ENCODE measurements around the gene RASSF1. TPM values are rescaled to one million over a fixed set of nuclear protein-coding genes. Genes with fewer than 3 reads are reported as not detected.
"Not testable (repeated sequence)": the region's sequence is repeated elsewhere in the genome, so short reads cannot be mapped to it uniquely, and the experiment has no call there.

Gene RASSF1
- polyA plus RNA-seq, 4 donors: 16.7 to 22.7 (median 21.2) TPM

DNA sequence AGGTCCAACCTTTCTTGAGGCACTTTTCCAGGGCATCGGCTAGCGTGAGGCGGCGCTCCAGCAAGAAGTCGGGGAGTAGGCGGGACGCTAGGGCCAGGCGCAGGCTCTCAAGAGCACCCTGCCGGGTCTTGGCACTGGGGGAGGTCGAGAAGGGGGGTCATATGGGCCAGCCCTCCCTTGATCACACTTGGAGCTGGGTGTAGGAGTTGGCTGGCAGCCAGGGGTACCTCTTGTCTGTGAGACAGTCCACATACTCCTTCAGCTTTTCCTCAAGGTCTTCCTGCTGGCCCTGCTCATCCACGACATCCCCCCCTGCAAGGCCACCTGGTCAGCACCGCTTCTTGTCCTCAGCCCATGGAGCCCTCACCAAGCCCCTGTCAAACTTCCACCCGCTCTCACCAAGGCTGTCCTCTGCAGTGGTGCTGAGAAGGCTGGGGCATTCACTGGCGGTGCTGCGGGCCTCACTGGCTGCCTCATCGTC, 50.4 kb downstream of the RASSF1 start:
- DNase-seq (ENCODE audit: low read depth in 4 of 4, low spot score in 2 of 4): no peak

DNA sequence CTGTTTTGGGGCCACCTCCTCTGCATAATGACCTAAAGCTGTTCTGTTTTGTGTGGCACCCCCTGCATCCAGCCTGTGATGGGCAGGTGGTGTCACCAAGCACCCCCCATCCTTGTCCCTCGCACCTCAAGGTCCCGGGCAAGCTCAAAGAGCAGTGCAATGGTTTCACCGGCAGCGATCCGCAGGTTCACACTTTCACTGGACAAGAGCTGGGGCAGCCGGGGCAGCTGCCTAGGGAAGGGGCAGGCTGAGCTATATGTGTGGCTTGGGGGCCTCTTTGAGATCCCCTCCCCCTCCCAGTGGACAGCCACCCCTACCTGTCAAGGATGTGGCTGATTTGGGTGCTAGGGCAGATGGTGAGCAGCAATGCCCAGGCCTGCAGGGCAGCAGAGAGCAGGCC, 51.5 kb downstream of the RASSF1 start:
- no peak for DNase-seq (ENCODE audit: low read depth in 4 of 4, low spot score in 2 of 4)

GRCh38 chr3:50288387-50289007, 52.1 kb downstream of the RASSF1 start:
- no peak for DNase-seq (ENCODE audit: low read depth in 4 of 4, low spot score in 2 of 4)

- DNase-seq (ENCODE audit: low read depth in 4 of 4, low spot score in 2 of 4): no peak
Measured at GRCh38 chr3:50287262-50287661, 53.4 kb downstream of the RASSF1 start.

DNA sequence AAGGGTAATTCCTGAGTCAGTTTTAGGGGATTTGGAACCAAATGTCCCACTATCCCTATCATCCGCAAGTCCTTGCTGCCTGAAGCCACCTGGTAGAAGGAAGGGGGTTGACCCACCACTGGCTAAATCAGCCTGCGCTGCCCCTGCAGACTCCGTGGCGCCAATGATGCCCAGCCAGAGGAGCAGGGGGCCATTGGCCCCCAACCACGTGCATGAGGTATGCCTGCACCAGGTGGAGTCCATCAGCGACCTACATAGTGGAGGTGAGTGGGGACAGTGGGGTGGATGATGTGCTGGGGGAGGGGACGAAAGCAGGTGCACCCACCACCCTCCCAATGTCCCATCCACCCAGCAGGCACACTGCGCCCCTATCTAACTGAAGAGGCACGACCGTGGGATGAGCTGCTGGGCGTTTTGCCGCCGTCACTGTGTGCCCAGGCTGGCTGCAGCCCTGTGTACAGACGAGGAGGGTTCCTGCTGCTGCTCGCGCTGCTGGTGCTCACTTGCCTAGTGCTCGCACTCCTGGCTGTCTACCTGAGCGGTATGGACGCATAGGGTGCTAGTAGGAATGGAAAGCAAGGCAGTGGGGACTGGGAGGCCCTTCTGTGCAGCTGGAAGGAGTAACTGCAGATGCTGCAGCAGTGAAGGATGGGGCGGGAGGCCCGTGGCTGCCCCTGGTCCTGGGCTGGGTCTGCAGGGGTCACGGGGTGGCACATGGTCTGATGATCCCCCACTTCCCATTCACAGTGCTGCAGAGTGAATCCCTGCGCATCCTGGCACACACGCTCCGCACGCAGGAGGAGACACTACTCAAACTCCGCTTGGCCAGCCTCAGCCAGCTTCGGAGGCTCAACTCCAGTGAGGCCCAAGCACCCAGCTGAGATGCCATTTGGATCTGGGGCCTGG, 54.1 kb downstream of the RASSF1 start:
- no peak for DNase-seq (ENCODE audit: low read depth in 4 of 4, low spot score in 2 of 4)

GRCh38 chr3:50284121-50284520, 56.5 kb downstream of the RASSF1 start:
- DNase-seq (ENCODE audit: low read depth in 4 of 4, low spot score in 2 of 4): not testable (repeated sequence)

Other genes starting within 250 kb of the RASSF1 start
- 100 to 1,000 TPM in 1 of 4 donors, 10 to 100 TPM in 3; 68.6 to 101 (median 80.4) TPM for gene SEMA3F, start 185.5 kb downstream of the RASSF1 start, polyA plus RNA-seq (ENCODE audit: insufficient read length in 4 of 4)
- not detected for gene GNAT1, start 149.2 kb downstream of the RASSF1 start, polyA plus RNA-seq (ENCODE audit: insufficient read length in 4 of 4)
- gene SLC38A3, start 135.6 kb downstream of the RASSF1 start, polyA plus RNA-seq (ENCODE audit: insufficient read length in 4 of 4): 1 to 10 TPM; 4.4 to 8.4 (median 7.8) TPM
- 100 to 1,000 TPM; 176 to 232 (median 220) TPM for gene GNAI2, start 104.6 kb downstream of the RASSF1 start, polyA plus RNA-seq (ENCODE audit: insufficient read length in 4 of 4)
- gene SEMA3B, start 71.7 kb downstream of the RASSF1 start, polyA plus RNA-seq (ENCODE audit: insufficient read length in 4 of 4): 100 to 1,000 TPM in 3 of 4 donors, 10 to 100 TPM in 1; 71.0 to 119 (median 108) TPM
- under 1 TPM; 0.25 to 0.82 (median 0.53) TPM for gene LSMEM2, start 61.7 kb downstream of the RASSF1 start, polyA plus RNA-seq (ENCODE audit: insufficient read length in 4 of 4)
- 10 to 100 TPM; 34.8 to 51.9 (median 48.5) TPM for gene IFRD2, start 48.4 kb downstream of the RASSF1 start, polyA plus RNA-seq (ENCODE audit: insufficient read length in 4 of 4)
- 1 to 10 TPM; 2.8 to 4.3 (median 3.6) TPM for gene HYAL3, start 41.4 kb downstream of the RASSF1 start, polyA plus RNA-seq (ENCODE audit: insufficient read length in 4 of 4)
- gene NAA80, start 41.4 kb downstream of the RASSF1 start, polyA plus RNA-seq (ENCODE audit: insufficient read length in 4 of 4): 10 to 100 TPM in 2 of 4 donors, 1 to 10 TPM in 2; 7.3 to 13.0 (median 10.3) TPM
- gene HYAL1, start 37.3 kb downstream of the RASSF1 start, polyA plus RNA-seq (ENCODE audit: insufficient read length in 4 of 4): 1 to 10 TPM; 6.4 to 7.8 (median 7.4) TPM
- gene HYAL2, start 18.1 kb downstream of the RASSF1 start, polyA plus RNA-seq (ENCODE audit: insufficient read length in 4 of 4): 100 to 1,000 TPM in 1 of 4 donors, 10 to 100 TPM in 3; 63.2 to 101 (median 74.4) TPM
- gene TUSC2, start 12.6 kb downstream of the RASSF1 start, polyA plus RNA-seq (ENCODE audit: insufficient read length in 4 of 4): 10 to 100 TPM; 23.8 to 32.6 (median 25.6) TPM
- gene ZMYND10, start 4.9 kb upstream of the RASSF1 start, polyA plus RNA-seq (ENCODE audit: insufficient read length in 4 of 4): 1 to 10 TPM; 3.1 to 5.1 (median 4.4) TPM
- gene NPRL2, start 9.9 kb upstream of the RASSF1 start, polyA plus RNA-seq (ENCODE audit: insufficient read length in 4 of 4): 10 to 100 TPM; 30.1 to 33.1 (median 32.2) TPM
- 10 to 100 TPM; 13.7 to 17.7 (median 15.0) TPM for gene CYB561D2, start 10.0 kb upstream of the RASSF1 start, polyA plus RNA-seq (ENCODE audit: insufficient read length in 4 of 4)
- gene TMEM115, start 18.7 kb upstream of the RASSF1 start, polyA plus RNA-seq (ENCODE audit: insufficient read length in 4 of 4): 10 to 100 TPM; 33.8 to 52.1 (median 42.6) TPM
- gene CACNA2D2, start 162.8 kb upstream of the RASSF1 start, polyA plus RNA-seq (ENCODE audit: insufficient read length in 4 of 4): 10 to 100 TPM; 13.3 to 18.6 (median 16.3) TPM
- 10 to 100 TPM; 15.4 to 20.8 (median 17.4) TPM for gene C3orf18, start 226.9 kb upstream of the RASSF1 start, polyA plus RNA-seq (ENCODE audit: insufficient read length in 4 of 4)
- gene HEMK1, start 228.7 kb upstream of the RASSF1 start, polyA plus RNA-seq (ENCODE audit: insufficient read length in 4 of 4): 10 to 100 TPM; 18.7 to 32.1 (median 25.6) TPM